CD4-positive, alpha-beta T cell (primary cell): ENCODE data around the gene MCM8. TPM values are rescaled to one million over a fixed set of nuclear protein-coding genes. Genes with fewer than 3 reads are reported as not detected.

Experiments
- ATAC-seq: fragments of 200-7000 bp; cut with Tn5 transposase; one replicate; pipeline ENCODE4 v1.10.0; 2022; ENCODE audit warnings: mild to moderate bottlenecking; ENCODE audit not compliant: poor library complexity
- CTCF ChIA-PET: fragments of 350-600 bp; sonication (Branson Sonifier 250); formaldehyde crosslinking; loops from one replicate; lab custom pipeline; 2021; ENCODE audit warnings: antibody characterized with exemption, inconsistent platforms; lab: Charles Lee
- POLR2A ChIA-PET: fragments of 350-600 bp; sonication (Branson Sonifier 250); formaldehyde crosslinking; loops from one replicate; lab custom pipeline; 2021; ENCODE audit warnings: antibody characterized with exemption, inconsistent platforms; lab: Charles Lee
- DNase-seq, 14 experiments: peaks; one replicate each; pipeline ENCODE4 v3.0.0-alpha.2; 2013 to 2020; ENCODE audit warnings: mixed read lengths in 2 of 14
- H3K27ac ChIP-seq, 2 donors: one replicate each; pipeline versions ENCODE4 v1.5.1 to v1.7.0; 2013; ENCODE audit warnings: low read length in 2 of 2, low read depth in 1 of 2, mild to moderate bottlenecking in 1 of 2
- H3K27me3 ChIP-seq, 2 experiments: 1 replicate in 1 of 2; 2 replicates in 1 of 2; pipeline versions ENCODE4 v1.6.1 to v1.7.0; 2013; ENCODE audit warnings: low read length in 2 of 2, control low read depth in 1 of 2, mild to moderate bottlenecking in 1 of 2, moderate library complexity in 1 of 2; ENCODE audit not compliant: insufficient read depth in 2 of 2, control insufficient read depth in 1 of 2
- H3K36me3 ChIP-seq: one replicate; pipeline ENCODE4 v1.6.1; 2013; ENCODE audit warnings: low read length, control low read depth; ENCODE audit not compliant: insufficient read depth
- H3K4me1 ChIP-seq: one replicate; pipeline ENCODE4 v1.6.1; 2013; ENCODE audit warnings: low read length, control low read depth; ENCODE audit not compliant: insufficient read depth
- H3K4me3 ChIP-seq: one replicate; pipeline ENCODE4 v1.5.1; 2013; ENCODE audit warnings: mild to moderate bottlenecking, low read length, moderate library complexity
- H3K9me3 ChIP-seq, 2 experiments: 1 replicate in 1 of 2; 2 replicates in 1 of 2; pipeline versions ENCODE4 v1.6.1 to v1.7.0; 2013; ENCODE audit warnings: low read length in 2 of 2, mild to moderate bottlenecking in 2 of 2, control low read depth in 1 of 2, moderate library complexity in 1 of 2; ENCODE audit not compliant: control insufficient read depth in 1 of 2, insufficient read depth in 1 of 2
- H3K27ac Mint-ChIP-seq: one replicate; pipeline ENCODE4 v1.8.0; 2020; ENCODE audit warnings: mixed read lengths
- H3K27me3 Mint-ChIP-seq: one replicate; pipeline ENCODE4 v1.8.0; 2021; ENCODE audit warnings: mixed read lengths
- H3K36me3 Mint-ChIP-seq: one replicate; pipeline ENCODE4 v1.8.0; 2021; ENCODE audit warnings: low read depth, mixed read lengths
- H3K4me1 Mint-ChIP-seq: one replicate; pipeline ENCODE4 v1.8.0; 2021; ENCODE audit warnings: low read depth, mixed read lengths
- H3K4me3 Mint-ChIP-seq: one replicate; pipeline ENCODE4 v1.8.0; 2020; ENCODE audit warnings: mild to moderate bottlenecking, mixed read lengths
- H3K9me3 Mint-ChIP-seq: one replicate; pipeline ENCODE4 v1.8.0; 2020; ENCODE audit warnings: mixed read lengths
- intact Hi-C, 2 experiments: fragments of 100-400 bp; cut with DNase I in 1 of 2; cut with micrococcal nuclease in 1 of 2; formaldehyde crosslinking; loops; one replicate each; pipeline versions ENCODE4 v1.15.1 to v1.9.0; 2023 to 2025; cut with DNase I, micrococcal nuclease
- total RNA-seq, 174 experiments: library from RNA in 2 of 174; stranded (reverse) in 2 of 174; gene quantifications; one replicate each; pipeline ENCODE4 v1.2.3 and lab custom pipeline; 2021 to 2026
- TF ChIP-seq, protein P1 (sequence below): fragments of 200-600 bp; IDR thresholded peaks from one replicate; pipeline ENCODE4 v1.8.0; 2022; ENCODE audit warnings: antibody characterized with exemption, mild to moderate bottlenecking

The MCM8 gene
- total RNA-seq, 2 experiments from 2014 or later, result 1.4 to 1.7 TPM

- Mint-ChIP-seq H3K4me3 (no peak overlapping the region), H3K36me3 (peaks cover 46% of the 10 kb centered on the region), H3K9me3 (no peaks in the 10 kb centered on the region), H3K27ac (no peak overlapping the region), H3K4me1 (no peaks in the 10 kb centered on the region), H3K27me3 (no peaks in the 10 kb centered on the region)
- intact Hi-C loops, result no loop called here
- ATAC-seq (no peak), DNase-seq (no peak)
- Histone ChIP-seq H3K4me3 (no peak overlapping the region), H3K36me3 (peaks cover 18% of the 10 kb centered on the region), H3K27me3 (no peaks in the 10 kb centered on the region), H3K4me1 (no peaks in the 10 kb centered on the region), H3K9me3 (no peaks in the 10 kb centered on the region), H3K27ac (no peak overlapping the region)
- POLR2A ChIA-PET, result no interaction called here
- CTCF ChIA-PET, result no interaction called here
- TF ChIP-seq, protein P1, sequence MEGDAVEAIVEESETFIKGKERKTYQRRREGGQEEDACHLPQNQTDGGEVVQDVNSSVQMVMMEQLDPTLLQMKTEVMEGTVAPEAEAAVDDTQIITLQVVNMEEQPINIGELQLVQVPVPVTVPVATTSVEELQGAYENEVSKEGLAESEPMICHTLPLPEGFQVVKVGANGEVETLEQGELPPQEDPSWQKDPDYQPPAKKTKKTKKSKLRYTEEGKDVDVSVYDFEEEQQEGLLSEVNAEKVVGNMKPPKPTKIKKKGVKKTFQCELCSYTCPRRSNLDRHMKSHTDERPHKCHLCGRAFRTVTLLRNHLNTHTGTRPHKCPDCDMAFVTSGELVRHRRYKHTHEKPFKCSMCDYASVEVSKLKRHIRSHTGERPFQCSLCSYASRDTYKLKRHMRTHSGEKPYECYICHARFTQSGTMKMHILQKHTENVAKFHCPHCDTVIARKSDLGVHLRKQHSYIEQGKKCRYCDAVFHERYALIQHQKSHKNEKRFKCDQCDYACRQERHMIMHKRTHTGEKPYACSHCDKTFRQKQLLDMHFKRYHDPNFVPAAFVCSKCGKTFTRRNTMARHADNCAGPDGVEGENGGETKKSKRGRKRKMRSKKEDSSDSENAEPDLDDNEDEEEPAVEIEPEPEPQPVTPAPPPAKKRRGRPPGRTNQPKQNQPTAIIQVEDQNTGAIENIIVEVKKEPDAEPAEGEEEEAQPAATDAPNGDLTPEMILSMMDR, result no peak
Measured at GRCh38 chr20:5971203-5971602, 20.8 kb downstream of the MCM8 start.

DNA sequence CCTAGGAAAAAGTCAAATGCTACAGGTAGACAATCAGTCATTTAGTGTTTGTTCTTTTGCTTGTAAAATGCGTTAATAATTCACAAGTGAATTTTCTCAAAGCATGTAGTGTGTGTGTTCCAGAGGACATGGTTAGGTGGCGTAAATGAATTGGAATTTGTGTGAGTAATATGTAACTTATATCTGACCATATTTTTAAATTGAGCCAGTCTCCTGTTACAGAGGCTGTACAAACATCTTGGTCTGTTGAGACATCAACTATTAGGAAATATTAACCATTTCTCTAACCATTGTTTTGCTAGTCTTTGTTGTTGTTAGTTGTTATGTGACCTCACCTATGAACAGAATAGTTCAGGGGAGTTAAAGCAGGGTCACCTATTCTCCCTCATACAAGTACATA, 22.7 kb downstream of the MCM8 start:
- POLR2A ChIA-PET, result no interaction called here
- ATAC-seq (no peak), DNase-seq (no peak)
- no peak overlapping the region for H3K4me3 ChIP-seq
- Mint-ChIP-seq H3K36me3 (peaks cover 43% of the 10 kb centered on the region), H3K4me3 (no peak overlapping the region), H3K4me1 (no peaks in the 10 kb centered on the region), H3K27me3 (no peaks in the 10 kb centered on the region), H3K9me3 (no peaks in the 10 kb centered on the region), H3K27ac (no peak overlapping the region)
- H3K36me3 ChIP-seq, result peaks cover 7% of the 10 kb centered on the region
- no peak overlapping the region for H3K27ac ChIP-seq
- no peaks in the 10 kb centered on the region for H3K9me3 ChIP-seq
- no peaks in the 10 kb centered on the region for H3K27me3 ChIP-seq
- CTCF ChIA-PET, result no interaction called here
- no peaks in the 10 kb centered on the region for H3K4me1 ChIP-seq
- intact Hi-C loops, result no loop called here
- TF ChIP-seq, protein P1, result no peak

DNA sequence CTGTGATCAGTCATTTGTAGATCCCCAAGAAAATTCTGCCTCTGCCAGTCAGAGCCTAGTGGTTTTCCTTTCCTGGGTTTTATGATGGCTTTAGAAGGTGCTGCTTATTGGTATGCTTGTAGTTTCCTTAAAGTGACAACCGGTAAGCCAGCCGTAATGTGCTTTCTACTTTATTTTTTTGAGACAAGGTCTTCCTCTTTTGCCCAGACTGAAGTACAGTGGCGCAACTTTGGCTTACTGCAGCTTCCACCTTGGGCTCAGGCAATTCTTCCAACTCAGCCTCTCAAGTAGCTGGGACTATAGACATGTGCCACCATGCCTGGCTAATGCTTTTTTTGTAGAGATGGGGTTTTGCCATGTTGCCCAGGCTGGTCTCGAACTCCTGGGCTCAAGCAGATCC, 23.5 kb downstream of the MCM8 start:
- DNase-seq, result no peak

More for the DNA sequence above, 23.5 kb downstream of the MCM8 start:
- no peak overlapping the region for H3K4me3 ChIP-seq
- TF ChIP-seq, protein P1, result no peak
- Mint-ChIP-seq H3K27me3 (no peaks in the 10 kb centered on the region), H3K4me1 (no peaks in the 10 kb centered on the region), H3K4me3 (no peak overlapping the region), H3K9me3 (no peaks in the 10 kb centered on the region), H3K27ac (no peak overlapping the region), H3K36me3 (peaks cover 45% of the 10 kb centered on the region)
- H3K27me3 ChIP-seq, result no peaks in the 10 kb centered on the region
- peaks cover 11% of the 10 kb centered on the region for H3K36me3 ChIP-seq
- H3K27ac ChIP-seq, result no peak overlapping the region
- intact Hi-C loops, result no loop called here
- no peak for ATAC-seq
- H3K9me3 ChIP-seq, result no peaks in the 10 kb centered on the region
- no peaks in the 10 kb centered on the region for H3K4me1 ChIP-seq
- POLR2A ChIA-PET, result no interaction called here
- CTCF ChIA-PET, result no interaction called here
